Measurements from ENCODE around the gene RYR2.

DNA sequence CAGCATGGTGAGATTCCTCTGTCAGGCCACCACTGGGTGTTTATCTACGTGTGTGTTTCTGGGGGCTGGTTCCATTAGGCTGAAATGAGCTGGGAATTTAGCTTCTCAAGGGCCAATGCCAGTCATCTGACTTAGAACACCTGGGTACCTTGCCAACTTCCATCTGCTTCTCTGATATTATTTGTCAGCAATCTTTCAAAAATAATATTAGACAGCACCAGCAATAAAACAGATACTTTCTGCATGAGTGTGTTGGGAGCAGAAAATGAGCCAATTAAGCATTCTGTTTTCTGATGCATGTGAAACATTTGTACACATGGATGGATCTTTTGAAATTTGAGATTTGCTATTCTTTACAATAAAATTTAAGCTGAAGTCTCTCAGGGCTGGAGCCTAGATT is 124.1 kb downstream of the RYR2 start:
- TF ChIP-seq, protein P1, sequence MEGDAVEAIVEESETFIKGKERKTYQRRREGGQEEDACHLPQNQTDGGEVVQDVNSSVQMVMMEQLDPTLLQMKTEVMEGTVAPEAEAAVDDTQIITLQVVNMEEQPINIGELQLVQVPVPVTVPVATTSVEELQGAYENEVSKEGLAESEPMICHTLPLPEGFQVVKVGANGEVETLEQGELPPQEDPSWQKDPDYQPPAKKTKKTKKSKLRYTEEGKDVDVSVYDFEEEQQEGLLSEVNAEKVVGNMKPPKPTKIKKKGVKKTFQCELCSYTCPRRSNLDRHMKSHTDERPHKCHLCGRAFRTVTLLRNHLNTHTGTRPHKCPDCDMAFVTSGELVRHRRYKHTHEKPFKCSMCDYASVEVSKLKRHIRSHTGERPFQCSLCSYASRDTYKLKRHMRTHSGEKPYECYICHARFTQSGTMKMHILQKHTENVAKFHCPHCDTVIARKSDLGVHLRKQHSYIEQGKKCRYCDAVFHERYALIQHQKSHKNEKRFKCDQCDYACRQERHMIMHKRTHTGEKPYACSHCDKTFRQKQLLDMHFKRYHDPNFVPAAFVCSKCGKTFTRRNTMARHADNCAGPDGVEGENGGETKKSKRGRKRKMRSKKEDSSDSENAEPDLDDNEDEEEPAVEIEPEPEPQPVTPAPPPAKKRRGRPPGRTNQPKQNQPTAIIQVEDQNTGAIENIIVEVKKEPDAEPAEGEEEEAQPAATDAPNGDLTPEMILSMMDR (IDR thresholded peaks at IDR 0.05) = no peak
- TF ChIP-seq POLR2AphosphoS5 (IDR thresholded peaks at IDR 0.05; ENCODE audit: low read depth, low read length) = no peak
- TF ChIP-seq, protein P2, sequence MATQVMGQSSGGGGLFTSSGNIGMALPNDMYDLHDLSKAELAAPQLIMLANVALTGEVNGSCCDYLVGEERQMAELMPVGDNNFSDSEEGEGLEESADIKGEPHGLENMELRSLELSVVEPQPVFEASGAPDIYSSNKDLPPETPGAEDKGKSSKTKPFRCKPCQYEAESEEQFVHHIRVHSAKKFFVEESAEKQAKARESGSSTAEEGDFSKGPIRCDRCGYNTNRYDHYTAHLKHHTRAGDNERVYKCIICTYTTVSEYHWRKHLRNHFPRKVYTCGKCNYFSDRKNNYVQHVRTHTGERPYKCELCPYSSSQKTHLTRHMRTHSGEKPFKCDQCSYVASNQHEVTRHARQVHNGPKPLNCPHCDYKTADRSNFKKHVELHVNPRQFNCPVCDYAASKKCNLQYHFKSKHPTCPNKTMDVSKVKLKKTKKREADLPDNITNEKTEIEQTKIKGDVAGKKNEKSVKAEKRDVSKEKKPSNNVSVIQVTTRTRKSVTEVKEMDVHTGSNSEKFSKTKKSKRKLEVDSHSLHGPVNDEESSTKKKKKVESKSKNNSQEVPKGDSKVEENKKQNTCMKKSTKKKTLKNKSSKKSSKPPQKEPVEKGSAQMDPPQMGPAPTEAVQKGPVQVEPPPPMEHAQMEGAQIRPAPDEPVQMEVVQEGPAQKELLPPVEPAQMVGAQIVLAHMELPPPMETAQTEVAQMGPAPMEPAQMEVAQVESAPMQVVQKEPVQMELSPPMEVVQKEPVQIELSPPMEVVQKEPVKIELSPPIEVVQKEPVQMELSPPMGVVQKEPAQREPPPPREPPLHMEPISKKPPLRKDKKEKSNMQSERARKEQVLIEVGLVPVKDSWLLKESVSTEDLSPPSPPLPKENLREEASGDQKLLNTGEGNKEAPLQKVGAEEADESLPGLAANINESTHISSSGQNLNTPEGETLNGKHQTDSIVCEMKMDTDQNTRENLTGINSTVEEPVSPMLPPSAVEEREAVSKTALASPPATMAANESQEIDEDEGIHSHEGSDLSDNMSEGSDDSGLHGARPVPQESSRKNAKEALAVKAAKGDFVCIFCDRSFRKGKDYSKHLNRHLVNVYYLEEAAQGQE (IDR thresholded peaks at IDR 0.05; ENCODE audit: insufficient read depth in 1 of 2, low read depth in 2 of 2, low read length in 1 of 2) = no peak

Measured in Panc1 (cell line).